Myocyte (in vitro differentiated cells): Measurements from ENCODE around the gene MEIOB. TPM values are rescaled to one million over a fixed set of nuclear protein-coding genes. Genes with fewer than 3 reads are reported as not detected.

Source experiments
- DNase-seq: peaks from one replicate; pipeline ENCODE4 v3.0.0-alpha.2; 2012; ENCODE audit warnings: low read depth
- total RNA-seq: library from RNA; depleted of rRNA; stranded (reverse); fragments of >200 nt; gene quantifications from 2 replicates; pipeline ENCODE4 v1.2.3, GENCODE V29; 2014

MEIOB gene
- total RNA-seq, 1 donor from 2014 or later, result not detected

DNA sequence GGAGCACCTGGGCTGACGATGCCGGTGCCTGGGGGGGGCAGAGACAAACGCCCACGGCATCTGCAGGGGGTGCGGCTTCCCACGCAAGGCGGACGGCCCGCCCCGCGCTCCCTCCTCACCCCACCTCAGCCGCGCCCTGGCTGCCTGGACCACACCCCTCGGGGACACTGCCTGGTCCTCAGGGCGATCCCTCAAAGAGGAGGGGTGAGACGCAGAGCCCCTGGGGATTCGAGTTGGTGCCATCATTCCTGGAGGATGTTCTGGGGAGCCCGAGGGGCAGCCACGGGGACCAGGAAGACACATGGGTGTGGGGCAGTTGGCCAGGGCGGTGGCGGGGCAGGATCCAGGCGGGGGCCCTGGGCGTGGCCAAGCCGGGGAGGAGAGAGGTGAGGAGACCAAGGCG lies 82.3 kb downstream of the MEIOB start:
- no peak for DNase-seq

DNA sequence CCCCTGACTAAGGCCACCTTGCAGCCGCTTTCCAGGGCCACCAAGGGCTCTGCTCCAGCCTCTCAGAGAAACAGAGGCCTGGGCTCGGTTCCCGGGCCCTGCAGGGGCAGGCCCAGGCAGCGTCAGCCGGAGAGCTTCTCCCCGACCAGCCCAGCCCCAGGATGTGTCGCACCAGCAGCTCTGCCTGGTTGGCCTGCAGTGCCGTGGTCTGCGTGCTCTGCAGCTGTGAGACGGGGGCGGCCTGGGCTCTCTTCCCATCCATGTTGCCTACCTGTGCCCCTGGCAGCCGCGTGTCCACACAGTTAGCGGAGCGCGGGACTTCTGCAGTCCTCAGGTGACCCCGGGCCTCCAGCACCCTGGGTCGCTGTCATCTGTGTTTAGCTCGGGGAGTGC lies 83.3 kb downstream of the MEIOB start:
- no peak for DNase-seq

DNA sequence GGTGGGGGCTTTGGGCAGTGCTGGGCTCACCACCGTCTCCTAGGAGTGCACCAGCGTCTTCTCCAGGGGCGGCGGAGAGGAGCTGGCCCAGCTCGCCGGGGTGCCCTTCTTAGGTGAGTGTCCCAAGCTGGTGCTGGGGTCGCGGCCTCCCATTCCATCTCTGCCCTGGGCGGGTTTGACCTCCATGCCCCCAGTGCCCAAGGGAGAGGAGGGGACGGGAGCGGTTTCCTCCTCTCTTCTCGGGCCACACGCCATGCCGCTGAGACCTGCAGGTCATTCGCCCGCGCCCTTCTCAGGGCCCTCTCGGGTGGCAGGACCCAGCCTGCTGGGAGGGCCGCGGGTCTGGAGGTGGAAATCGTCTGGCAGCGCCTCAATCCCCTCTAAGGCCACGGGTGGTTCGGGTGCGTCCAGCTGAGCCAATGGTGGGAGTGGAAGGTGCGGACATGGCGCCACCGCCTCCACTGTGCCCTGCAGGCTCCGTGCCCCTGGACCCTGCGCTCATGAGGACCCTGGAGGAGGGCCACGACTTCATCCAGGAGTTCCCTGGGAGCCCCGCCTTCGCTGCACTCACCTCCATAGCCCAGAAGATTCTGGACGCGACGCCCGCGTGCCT lies 83.8 kb downstream of the MEIOB start:
- no peak for DNase-seq

DNA sequence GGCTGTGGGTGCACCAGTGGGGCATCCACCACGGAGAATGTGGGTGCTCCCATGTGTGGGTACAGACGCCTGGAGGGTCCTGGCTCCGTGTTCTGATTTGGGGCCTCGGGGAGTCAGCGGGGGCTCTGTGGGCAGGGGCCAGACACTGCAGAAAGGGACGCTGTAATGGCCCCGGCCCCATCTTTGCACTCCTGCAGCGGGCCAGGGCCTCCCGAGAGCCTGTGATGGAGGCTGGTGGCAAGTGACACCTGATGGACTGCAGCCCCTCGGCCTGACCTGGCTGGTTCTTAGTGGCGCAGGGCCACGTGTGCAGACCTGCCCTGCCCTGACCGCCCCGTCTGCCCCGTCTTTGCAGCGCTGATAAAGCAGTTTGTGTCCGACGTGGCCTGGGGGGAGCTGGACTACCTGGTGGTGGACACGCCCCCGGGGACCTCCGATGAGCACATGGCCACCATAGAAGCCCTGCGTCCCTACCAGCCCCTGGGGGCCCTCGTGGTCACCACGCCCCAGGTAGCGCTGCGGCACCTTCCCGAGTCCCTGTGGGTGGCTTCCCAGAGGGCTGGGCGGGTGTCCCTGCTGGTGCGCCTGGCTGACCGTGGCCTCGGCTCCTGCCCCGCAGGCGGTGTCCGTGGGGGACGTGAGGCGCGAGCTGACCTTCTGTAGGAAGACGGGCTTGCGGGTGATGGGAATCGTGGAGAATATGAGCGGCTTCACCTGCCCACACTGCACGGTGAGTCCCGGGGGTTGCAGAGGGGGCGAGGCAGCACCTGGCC lies 84.5 kb downstream of the MEIOB start:
- DNase-seq, result no peak

DNA sequence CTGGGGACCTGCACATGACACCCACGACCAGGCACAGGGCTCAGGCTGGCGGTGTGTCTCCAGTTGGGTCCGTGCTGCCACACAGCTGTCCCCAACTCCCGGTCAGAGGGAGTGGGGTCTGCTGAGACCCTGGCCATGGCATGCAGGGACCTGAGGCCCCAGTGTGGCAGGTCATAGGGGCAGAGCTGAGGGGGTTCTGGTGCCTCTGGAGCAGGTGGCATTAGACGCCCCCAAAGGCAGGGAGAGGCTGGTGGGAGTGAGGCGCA lies 85.0 kb downstream of the MEIOB start:
- DNase-seq, result no peak

DNA sequence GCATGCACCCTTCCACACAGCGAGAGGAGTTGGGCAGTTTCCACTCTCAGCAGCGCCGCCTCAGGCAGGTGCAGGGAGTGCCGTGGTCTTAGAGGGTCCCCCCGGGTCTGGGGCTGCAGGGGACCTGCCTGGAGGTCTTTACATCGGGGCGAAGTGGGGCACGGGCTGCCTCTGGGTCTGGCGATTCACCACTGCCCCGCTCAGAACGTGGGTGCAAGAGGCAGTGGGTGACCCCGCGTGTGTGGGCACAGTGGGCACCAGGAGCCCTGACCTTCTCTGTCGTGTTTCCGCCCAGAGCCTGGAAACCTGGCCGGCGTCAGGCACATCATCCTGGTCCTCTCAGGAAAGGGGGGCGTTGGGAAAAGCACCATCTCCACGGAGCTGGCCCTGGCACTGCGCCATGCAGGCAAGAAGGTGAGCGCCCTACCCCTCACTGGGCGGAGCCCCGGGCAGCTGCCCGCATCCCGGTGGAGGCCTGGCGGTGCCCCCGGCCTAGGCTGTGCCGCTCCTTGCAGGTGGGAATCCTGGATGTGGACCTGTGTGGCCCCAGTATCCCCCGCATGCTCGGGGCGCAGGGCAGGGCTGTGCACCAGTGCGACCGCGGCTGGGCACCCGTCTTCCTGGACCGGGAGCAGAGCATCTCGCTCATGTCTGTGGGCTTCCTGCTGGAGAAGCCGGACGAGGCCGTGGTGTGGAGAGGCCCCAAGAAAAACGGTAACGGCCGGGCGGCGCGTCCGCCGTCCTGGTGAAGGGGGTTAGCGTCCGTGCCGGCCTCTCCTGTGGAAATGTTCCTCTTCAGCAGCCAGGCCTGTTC lies 85.5 kb downstream of the MEIOB start:
- no peak for DNase-seq

DNA sequence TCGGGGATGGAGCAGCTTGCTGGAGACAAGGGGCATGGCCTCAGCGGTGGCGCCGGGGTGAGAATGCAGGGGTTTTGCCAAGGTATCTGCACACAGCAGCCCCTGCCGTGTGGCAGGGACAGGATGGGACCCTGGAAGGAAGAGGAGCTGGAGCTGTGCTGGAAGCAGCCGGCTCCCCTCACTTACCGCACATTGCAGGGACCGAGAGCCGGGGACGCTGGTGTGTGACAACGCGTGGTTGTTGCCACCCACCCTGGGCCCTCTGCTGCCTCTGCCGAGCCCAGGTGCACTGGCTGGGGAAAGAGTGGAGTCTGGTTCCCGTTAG lies 86.2 kb downstream of the MEIOB start:
- DNase-seq, result no peak

DNA sequence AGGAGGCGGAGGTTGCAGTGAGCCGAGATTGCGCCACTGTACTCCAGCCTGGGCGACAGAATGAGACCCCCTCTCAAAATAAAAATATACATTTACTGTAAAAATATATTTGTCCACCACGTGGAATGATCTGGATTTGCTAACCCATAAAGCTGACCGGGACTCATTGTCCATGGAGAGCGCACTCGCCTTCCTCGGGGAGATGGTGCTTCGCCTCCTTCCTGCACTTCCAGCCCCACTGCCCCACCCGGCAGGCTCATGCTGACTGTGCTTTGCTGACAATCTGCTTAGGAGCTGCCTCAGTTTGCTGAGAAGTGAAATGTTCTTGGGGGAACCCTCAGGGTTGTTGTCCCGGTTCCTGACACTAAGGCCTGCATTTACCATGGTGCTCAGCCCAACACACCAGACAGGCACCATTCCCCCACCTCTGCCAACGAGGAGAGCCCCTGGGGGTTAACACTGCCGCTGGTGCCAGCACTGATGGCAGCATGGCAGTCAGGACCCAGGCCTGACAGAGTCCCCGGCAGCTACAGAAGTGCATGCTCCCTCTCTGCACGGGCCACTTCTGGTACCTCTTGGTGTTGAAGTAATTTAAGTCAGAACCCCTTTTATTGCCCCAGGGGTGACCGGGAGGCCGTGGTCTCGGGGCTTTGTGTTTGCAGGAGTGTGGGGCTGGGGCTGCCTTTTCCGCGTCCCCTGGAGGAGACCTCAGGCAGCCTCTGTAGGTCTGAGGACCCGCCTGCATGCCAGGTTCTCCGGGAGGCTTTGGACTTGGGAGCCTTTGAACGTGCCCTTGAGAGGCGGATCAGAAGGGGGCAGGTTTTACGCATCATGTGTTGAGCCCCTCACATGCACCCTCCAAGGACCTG lies 86.8 kb downstream of the MEIOB start:
- DNase-seq, result no peak

Other genes starting within 250 kb of the MEIOB start
- gene JPT2, start 193.9 kb downstream of the MEIOB start, total RNA-seq, result 20.1 and 24.7 TPM in 2 replicates
- 90.3 and 108 TPM in 2 replicates for gene MAPK8IP3, start 166.0 kb downstream of the MEIOB start, total RNA-seq
- gene NME3, start 100.6 kb downstream of the MEIOB start, total RNA-seq, result 51.2 and 61.2 TPM in 2 replicates
- gene EME2, start 99.4 kb downstream of the MEIOB start, total RNA-seq, result 15.0 and 17.2 TPM in 2 replicates
- 152 TPM in 2 replicates for gene MRPS34, start 99.0 kb downstream of the MEIOB start, total RNA-seq
- 27.0 and 39.6 TPM in 2 replicates for gene SPSB3, start 89.6 kb downstream of the MEIOB start, total RNA-seq
- 114 and 157 TPM in 2 replicates for gene NUBP2, start 89.2 kb downstream of the MEIOB start, total RNA-seq
- gene IGFALS, start 78.5 kb downstream of the MEIOB start, total RNA-seq, result not detected in 2 replicates
- gene HAGH, start 45.3 kb downstream of the MEIOB start, total RNA-seq, result 178 and 182 TPM in 2 replicates
- gene FAHD1, start 45.0 kb downstream of the MEIOB start, total RNA-seq, result 48.6 and 53.2 TPM in 2 replicates
- not detected in 2 replicates for gene HS3ST6, start 46.3 kb upstream of the MEIOB start, total RNA-seq
- 23.2 and 26.8 TPM in 2 replicates for gene MSRB1, start 71.0 kb upstream of the MEIOB start, total RNA-seq
- gene RPL3L, start 82.5 kb upstream of the MEIOB start, total RNA-seq, result 4.0 and 5.8 TPM in 2 replicates
- 206 and 226 TPM in 2 replicates for gene NDUFB10, start 87.4 kb upstream of the MEIOB start, total RNA-seq
- 1,943 and 2,126 TPM in 2 replicates for gene RPS2, start 92.7 kb upstream of the MEIOB start, total RNA-seq
- 0.24 TPM in 1 of 2 replicates, not detected in the other for gene RNF151, start 94.7 kb upstream of the MEIOB start, total RNA-seq
- gene TBL3, start 99.9 kb upstream of the MEIOB start, total RNA-seq, result 46.8 and 66.4 TPM in 2 replicates
- 1.1 and 3.1 TPM in 2 replicates for gene NOXO1, start 109.3 kb upstream of the MEIOB start, total RNA-seq
- gene GFER, start 112.0 kb upstream of the MEIOB start, total RNA-seq, result 19.9 and 22.6 TPM in 2 replicates
- 0.51 and 2.7 TPM in 2 replicates for gene SYNGR3, start 117.8 kb upstream of the MEIOB start, total RNA-seq
- gene ZNF598, start 137.7 kb upstream of the MEIOB start, total RNA-seq, result 33.5 and 50.3 TPM in 2 replicates
- 0.29 and 0.83 TPM in 2 replicates for gene NPW, start 147.6 kb upstream of the MEIOB start, total RNA-seq
- 38.1 and 52.7 TPM in 2 replicates for gene NHERF2, start 154.7 kb upstream of the MEIOB start, total RNA-seq
- 17.3 and 25.7 TPM in 2 replicates for gene NTHL1, start 175.7 kb upstream of the MEIOB start, total RNA-seq
- gene TSC2, start 175.8 kb upstream of the MEIOB start, total RNA-seq, result 49.6 and 81.9 TPM in 2 replicates